Caco-2 (cell line): ENCODE measurements around the gene ABCA4. TPM values are rescaled to one million over a fixed set of nuclear protein-coding genes. Genes with fewer than 3 reads are reported as not detected.
A peak's percentile ranks its signal among the peaks of the same experiment; 100 is the strongest.
"Not testable (repeated sequence)": the region's sequence is repeated elsewhere in the genome, so short reads cannot be mapped to it uniquely, and the experiment has no call there.

Experiments used
- Bru-seq: library from RNA; stranded (reverse); fragments of 400-500 nt; gene quantifications from one replicate; lab custom pipeline; 2021; lab: Mats Ljungman, UMichigan
- BruChase-seq, 2 experiments: library from RNA; stranded (reverse); fragments of 400-500 nt; gene quantifications; one replicate each; lab custom pipeline; 2021; lab: Mats Ljungman, UMichigan
- BruUV-seq: library from RNA; stranded (reverse); fragments of 400-500 nt; replicated peaks from 2 replicates; lab custom pipeline; 2021; lab: Mats Ljungman, UMichigan
- CTCF ChIA-PET: fragments of 300-600 bp; sonication (Branson Sonifier 250); formaldehyde crosslinking; loops from one replicate; lab custom pipeline; 2022; ENCODE audit warnings: antibody characterized with exemption; lab: Charles Lee
- POLR2A ChIA-PET: fragments of 300-600 bp; sonication (Branson Sonifier 250); formaldehyde crosslinking; loops from one replicate; lab custom pipeline; 2022; ENCODE audit warnings: antibody characterized with exemption; lab: Charles Lee
- DNase-seq, 2 experiments: peaks; one replicate each; pipeline versions ENCODE4 v3.0.0 to v3.0.0-alpha.2; 2020 to 2022
- H3K27me3 ChIP-seq: replicated peaks from 2 replicates; pipeline ENCODE4 v1.6.0; 2011; ENCODE audit warnings: low read length; ENCODE audit not compliant: control insufficient read depth, insufficient read depth
- H3K36me3 ChIP-seq: 2 replicates; pipeline ENCODE4 v1.5.1; 2011; ENCODE audit warnings: low read length; ENCODE audit not compliant: control insufficient read depth, insufficient read depth
- H3K4me1 ChIP-seq: fragments of 250-450 bp; sonication (Bioruptor Pico); 2 replicates; pipeline ENCODE4 v1.5.1; 2020; ENCODE audit warnings: mild to moderate bottlenecking
- H3K4me3 ChIP-seq: 2 replicates; pipeline ENCODE4 v1.5.1; 2011; ENCODE audit warnings: low read depth, mild to moderate bottlenecking, control low read depth, low read length
- H3K9me3 ChIP-seq: fragments of 250-450 bp; sonication (Bioruptor Pico); 2 replicates; pipeline ENCODE4 v1.5.1; 2020; ENCODE audit warnings: mild to moderate bottlenecking, moderate library complexity
- H3K27ac Mint-ChIP-seq: one replicate; pipeline ENCODE4 v1.8.0; 2022; ENCODE audit warnings: mixed read lengths; ENCODE audit not compliant: unreplicated experiment
- H3K27me3 Mint-ChIP-seq: one replicate; pipeline ENCODE4 v1.8.0; 2022; ENCODE audit warnings: mixed read lengths; ENCODE audit not compliant: insufficient read depth, unreplicated experiment
- H3K36me3 Mint-ChIP-seq: one replicate; pipeline ENCODE4 v1.8.0; 2022; ENCODE audit warnings: mild to moderate bottlenecking, mixed read lengths; ENCODE audit not compliant: insufficient read depth, unreplicated experiment
- H3K4me1 Mint-ChIP-seq: one replicate; pipeline ENCODE4 v1.8.0; 2022; ENCODE audit warnings: low read depth, mixed read lengths; ENCODE audit not compliant: unreplicated experiment
- H3K4me3 Mint-ChIP-seq: one replicate; pipeline ENCODE4 v1.8.0; 2022; ENCODE audit warnings: mild to moderate bottlenecking, moderate library complexity, mixed read lengths; ENCODE audit not compliant: unreplicated experiment
- H3K9me3 Mint-ChIP-seq: one replicate; pipeline ENCODE4 v1.8.0; 2022; ENCODE audit warnings: mixed read lengths; ENCODE audit not compliant: unreplicated experiment
- CTCF ChIP-seq, 2 experiments: fragments of 200-600 bp in 1 of 2; IDR thresholded peaks; 1 replicate in 1 of 2; 2 replicates in 1 of 2; pipeline versions ENCODE4 v1.5.1 to v1.8.0; 2011 to 2022; ENCODE audit warnings: antibody characterized with exemption in 1 of 2, control low read depth in 1 of 2, inconsistent platforms in 1 of 2, low read depth in 1 of 2, low read length in 1 of 2, mild to moderate bottlenecking in 1 of 2, moderate library complexity in 1 of 2; ENCODE audit not compliant: insufficient read depth in 1 of 2, severe bottlenecking in 1 of 2, unreplicated experiment in 1 of 2
- intact Hi-C: fragments of 100-400 bp; cut with micrococcal nuclease; formaldehyde crosslinking; loops from one replicate; pipeline ENCODE4 v1.10.0; 2022; ENCODE audit not compliant: unreplicated experiment
- long read RNA-seq: library from polyadenylated mRNA; stranded (forward); transcript quantifications from one replicate; pipeline ENCODE4 v2.0.0, GENCODE V29; 2022
- total RNA-seq: library from RNA; stranded (reverse); gene quantifications from 2 replicates; pipeline ENCODE4 v1.2.3, GENCODE V29; 2022

Gene ABCA4
- total RNA-seq (1.0 and 1.8 TPM in 2 replicates), Bru-seq, nascent RNA (percentile 22 among the genes with signal in this experiment), BruChase-seq, experiment 1, labeled RNA remaining after a 2-hour chase (percentile 25 among the genes with signal in this experiment), BruChase-seq, experiment 2, labeled RNA remaining after a 6-hour chase (percentile 25 among the genes with signal in this experiment)
- long read RNA-seq: 0 reads

GRCh38 chr1:94120991-94121390, at the start of gene ABCA4:
Gene ABCA4, minus strand, starts transcription at chr1:94121148. Its CDS starts 103 bp downstream, at chr1:94121045.
- TF ChIP-seq CTCF (IDR thresholded peaks at IDR 0.05; ENCODE audit: insufficient read depth in 1 of 2, low read depth in 1 of 2, low read length in 1 of 2, severe bottlenecking in 1 of 2, unreplicated experiment in 1 of 2): no peak
- no peaks in the 10 kb centered on the region for H3K36me3 ChIP-seq
- DNase-seq: no peak
- no peaks in the 10 kb centered on the region for H3K9me3 Mint-ChIP-seq
- ChIA-PET POLR2A (no interaction called here), CTCF (no interaction called here)
- H3K9me3 ChIP-seq: no peaks in the 10 kb centered on the region
- H3K4me3 Mint-ChIP-seq: peak within 1 kb of the TSS; percentile 37
- no peaks in the 10 kb centered on the region for H3K27me3 ChIP-seq
- H3K27me3 Mint-ChIP-seq: no peaks in the 10 kb centered on the region
- peak within 1 kb of the TSS; percentile 48 for H3K27ac Mint-ChIP-seq
- intact Hi-C loops: no loop called here
- H3K4me3 ChIP-seq: no peak within 1 kb of the TSS
- peaks cover 3% of the 10 kb centered on the region for H3K36me3 Mint-ChIP-seq
- no TSS peak for BruUV-seq
- H3K4me1 ChIP-seq: peaks cover 54% of the 10 kb centered on the region
- peaks cover 29% of the 10 kb centered on the region for H3K4me1 Mint-ChIP-seq

DNA sequence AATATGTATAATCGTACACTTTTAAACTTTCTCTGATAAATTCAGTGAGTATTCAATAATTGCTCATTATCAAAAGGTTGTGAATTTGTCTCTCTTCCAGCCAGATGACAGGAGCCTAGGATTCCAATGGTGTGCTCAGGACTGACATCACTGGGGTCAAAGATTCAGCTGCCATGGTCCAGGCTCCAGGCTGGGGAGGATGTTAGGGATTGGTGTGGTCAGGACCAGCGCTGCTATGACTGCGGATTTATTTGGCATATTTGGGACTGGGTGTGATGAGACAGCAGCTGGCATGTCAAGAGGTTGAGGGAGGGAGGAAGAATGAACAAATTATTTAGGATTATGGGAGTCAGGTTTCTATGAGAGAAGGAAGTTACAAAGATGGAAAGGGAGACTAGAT, 48.2 kb upstream of the ABCA4 start:
- Histone ChIP-seq H3K27me3 (no peaks in the 10 kb centered on the region), H3K4me3 (no peak overlapping the region), H3K4me1 (no peaks in the 10 kb centered on the region), H3K9me3 (no peaks in the 10 kb centered on the region), H3K36me3 (no peaks in the 10 kb centered on the region)
- ChIA-PET POLR2A (no interaction called here), CTCF (no interaction called here)
- no peaks in the 10 kb centered on the region for H3K9me3 Mint-ChIP-seq
- H3K36me3 Mint-ChIP-seq: peaks cover 66% of the 10 kb centered on the region
- H3K4me1 Mint-ChIP-seq: no peaks in the 10 kb centered on the region
- H3K27me3 Mint-ChIP-seq: no peaks in the 10 kb centered on the region
- BruUV-seq: no TSS peak
- H3K27ac Mint-ChIP-seq: no peak overlapping the region
- intact Hi-C loops: loop anchor here (10.0 kb wide), 1 partner anchor 166 kb away; no protein-coding TSS in a partner anchor
- H3K4me3 Mint-ChIP-seq: no peak overlapping the region
- TF ChIP-seq CTCF (IDR thresholded peaks at IDR 0.05; ENCODE audit: insufficient read depth in 1 of 2, low read depth in 1 of 2, low read length in 1 of 2, severe bottlenecking in 1 of 2, unreplicated experiment in 1 of 2): no peak
- no peak for DNase-seq

GRCh38 chr1:94165843-94166242, 44.9 kb upstream of the ABCA4 start:
- no TSS peak for BruUV-seq
- TF ChIP-seq CTCF (IDR thresholded peaks at IDR 0.05; ENCODE audit: insufficient read depth in 1 of 2, low read depth in 1 of 2, low read length in 1 of 2, severe bottlenecking in 1 of 2, unreplicated experiment in 1 of 2): no peak
- ChIA-PET POLR2A (no interaction called here), CTCF (no interaction called here)
- Histone ChIP-seq H3K36me3 (no peaks in the 10 kb centered on the region), H3K27me3 (no peaks in the 10 kb centered on the region), H3K4me3 (no peak overlapping the region), H3K9me3 (no peaks in the 10 kb centered on the region), H3K4me1 (peaks cover under 1% of the 10 kb centered on the region; the same call in 1 of the 2 replicates)
- Mint-ChIP-seq H3K4me1 (peaks cover 7% of the 10 kb centered on the region), H3K4me3 (no peak overlapping the region), H3K9me3 (peaks cover 9% of the 10 kb centered on the region), H3K36me3 (peaks cover 60% of the 10 kb centered on the region), H3K27ac (no peak overlapping the region), H3K27me3 (no peaks in the 10 kb centered on the region)
- no peak for DNase-seq
- intact Hi-C loops: loop anchor here (10.0 kb wide), 1 partner anchor 169 kb away; no protein-coding TSS in a partner anchor

GRCh38 chr1:94164885-94165284, 43.9 kb upstream of the ABCA4 start:
- H3K9me3 Mint-ChIP-seq, H3K9me3 ChIP-seq, BruUV-seq, H3K4me1 Mint-ChIP-seq, H3K4me1 ChIP-seq, CTCF ChIA-PET, H3K27me3 ChIP-seq, H3K4me3 ChIP-seq, H3K4me3 Mint-ChIP-seq, H3K36me3 ChIP-seq, POLR2A ChIA-PET, DNase-seq, H3K27ac Mint-ChIP-seq, H3K27me3 Mint-ChIP-seq: not testable (repeated sequence)
- intact Hi-C loops: loop anchor here (5.0 to 10.0 kb wide), 3 partner anchors 48 to 170 kb away; no protein-coding TSS in a partner anchor
- H3K36me3 Mint-ChIP-seq: peaks cover 54% of the 10 kb centered on the region

- intact Hi-C loops: loop anchor here (5.0 to 10.0 kb wide), 3 partner anchors 47 to 171 kb away; no protein-coding TSS in a partner anchor
- H3K4me3 Mint-ChIP-seq, H3K4me1 Mint-ChIP-seq, H3K4me3 ChIP-seq, H3K4me1 ChIP-seq, H3K9me3 ChIP-seq, CTCF ChIA-PET, H3K27me3 ChIP-seq, H3K27me3 Mint-ChIP-seq, H3K9me3 Mint-ChIP-seq, POLR2A ChIA-PET, H3K36me3 ChIP-seq, H3K27ac Mint-ChIP-seq, DNase-seq, BruUV-seq: not testable (repeated sequence)
- H3K36me3 Mint-ChIP-seq: peaks cover 47% of the 10 kb centered on the region
Measured at GRCh38 chr1:94164121-94164520, 43.2 kb upstream of the ABCA4 start.
